Activated CD4-positive, alpha-beta T cell treated with anti-CD3 and anti-CD28 coated beads, Interleukin-2, amount 50 U/mL, for 24 hours (primary cell): ENCODE measurements around the gene BCO2.

Source experiments
- DNase-seq, 2 donors: peaks; one replicate each; pipeline ENCODE4 v3.0.0-alpha.2; 2020; ENCODE audit warnings: low read depth in 1 of 2, low spot score in 1 of 2

The BCO2 gene

DNA sequence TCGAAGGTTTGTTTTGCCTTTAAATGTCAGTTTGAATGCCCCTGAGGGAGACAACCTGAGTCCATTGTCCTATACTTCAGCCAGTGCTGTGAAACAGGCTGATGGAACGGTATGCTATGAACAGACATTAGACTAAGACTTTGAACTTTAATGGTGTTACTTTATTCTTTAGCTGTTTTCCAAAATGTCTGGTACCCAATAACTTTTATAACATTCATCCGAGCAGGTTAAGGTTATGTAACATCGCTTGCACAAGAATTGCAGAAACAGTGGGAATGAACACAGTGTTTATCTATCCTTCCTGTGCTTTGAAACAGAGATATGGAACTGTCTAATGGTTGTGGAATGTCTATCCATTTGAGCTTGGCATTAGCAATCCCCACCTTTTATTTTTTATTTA, 38.4 kb downstream of the BCO2 start:
- no peak for DNase-seq

- no peak for DNase-seq
Observed at GRCh38 chr11:112215621-112216020, 40.3 kb downstream of the BCO2 start.

- DNase-seq: no peak
Observed at GRCh38 chr11:112216561-112217105, 41.3 kb downstream of the BCO2 start.

- peak; percentile 5 to 46 for DNase-seq
Observed at GRCh38 chr11:112219476-112220232, 44.3 kb downstream of the BCO2 start.

- DNase-seq: no peak
Observed at GRCh38 chr11:112221274-112221835, 46.0 kb downstream of the BCO2 start.

DNA sequence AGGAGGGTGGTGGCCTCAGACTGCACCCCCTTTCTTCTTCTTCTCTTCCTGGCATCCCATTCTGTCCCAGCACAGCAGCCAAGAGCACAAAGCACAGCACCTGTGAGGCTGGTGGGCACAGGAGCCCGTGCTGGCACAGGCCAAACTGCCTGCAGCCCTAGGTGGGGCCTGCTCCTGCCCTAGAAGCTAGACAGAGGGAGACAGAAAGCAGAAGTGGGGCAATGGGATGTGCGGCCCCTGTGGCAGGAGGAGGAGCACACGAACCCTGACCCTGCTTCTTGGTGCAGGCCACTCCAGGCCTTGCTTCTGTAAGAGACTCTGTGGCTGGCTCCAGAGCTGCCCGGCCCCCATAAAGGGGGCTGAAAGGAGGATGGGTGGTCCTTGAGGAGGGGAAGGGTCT, 47.0 kb downstream of the BCO2 start:
- no peak for DNase-seq

DNA sequence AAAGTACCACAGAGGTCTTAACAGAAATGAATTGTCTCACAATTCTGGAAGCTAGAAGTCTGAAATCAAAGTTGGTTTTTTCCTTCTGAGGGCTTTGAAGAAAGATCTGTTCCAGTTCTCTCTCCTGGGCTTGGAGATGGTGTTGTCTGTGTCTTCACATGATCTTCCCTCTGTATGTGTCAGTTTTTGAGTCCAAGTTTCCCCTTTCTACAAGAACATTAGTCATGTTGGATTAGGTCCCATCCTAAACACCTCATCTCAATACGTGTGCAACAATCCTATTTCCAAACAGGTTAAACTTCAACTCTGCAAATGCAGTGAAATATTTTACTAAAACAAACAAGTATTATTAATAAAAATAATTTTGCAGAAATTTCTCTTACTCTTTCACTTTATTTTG, 47.8 kb downstream of the BCO2 start:
- DNase-seq: no peak

GRCh38 chr11:112223754-112224532, 48.6 kb downstream of the BCO2 start:
- DNase-seq: no peak

- no peak for DNase-seq
Observed at GRCh38 chr11:112225753-112226061, 50.4 kb downstream of the BCO2 start.

- peak; percentile 63 to 75 for DNase-seq
Observed at GRCh38 chr11:112226062-112226830, 50.9 kb downstream of the BCO2 start, which contains the start of gene PTS. Gene PTS, plus strand, starts transcription at chr11:112226428. Its CDS starts 16 bp downstream, at chr11:112226444.

GRCh38 chr11:112226831-112227401, 51.6 kb downstream of the BCO2 start:
- DNase-seq: no peak

DNA sequence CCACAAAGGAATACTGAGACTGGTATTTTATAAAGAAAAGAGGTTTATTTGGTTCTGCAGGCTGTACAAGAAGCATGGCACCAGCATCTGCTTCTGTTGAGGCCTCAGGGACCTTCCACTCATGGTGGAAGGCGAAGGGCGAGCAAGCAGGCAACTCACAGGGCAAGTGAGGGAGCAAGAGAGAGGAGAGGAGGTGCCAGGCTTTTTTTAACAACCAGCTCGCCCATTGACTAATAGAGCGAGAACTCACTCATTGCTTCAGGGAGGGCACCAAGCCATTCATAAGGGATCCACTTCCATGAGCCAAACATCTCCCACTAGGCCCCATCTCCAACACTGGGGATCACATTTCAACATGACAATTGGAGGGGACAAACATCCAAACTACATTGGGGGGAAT, 52.2 kb downstream of the BCO2 start:
- no peak for DNase-seq

DNA sequence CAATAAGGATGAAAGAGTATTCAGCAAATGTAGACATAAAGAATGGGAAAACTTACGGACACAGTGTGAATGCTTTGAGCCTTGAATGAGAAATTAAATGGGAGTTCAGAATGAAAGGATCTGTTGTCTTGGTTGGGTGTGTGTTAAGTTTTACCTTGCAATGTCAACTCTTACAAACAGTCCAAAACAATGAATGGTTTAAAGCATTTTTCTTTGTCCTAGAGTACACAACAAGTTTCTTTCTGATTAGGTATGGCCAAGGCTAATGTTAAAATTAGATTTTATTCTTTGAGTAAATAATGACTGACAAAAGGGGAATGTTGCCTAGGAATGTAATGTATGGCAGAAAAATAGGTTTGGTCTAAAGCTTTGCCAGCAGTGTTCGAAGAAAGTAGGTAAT, 53.4 kb downstream of the BCO2 start:
- no peak for DNase-seq

DNA sequence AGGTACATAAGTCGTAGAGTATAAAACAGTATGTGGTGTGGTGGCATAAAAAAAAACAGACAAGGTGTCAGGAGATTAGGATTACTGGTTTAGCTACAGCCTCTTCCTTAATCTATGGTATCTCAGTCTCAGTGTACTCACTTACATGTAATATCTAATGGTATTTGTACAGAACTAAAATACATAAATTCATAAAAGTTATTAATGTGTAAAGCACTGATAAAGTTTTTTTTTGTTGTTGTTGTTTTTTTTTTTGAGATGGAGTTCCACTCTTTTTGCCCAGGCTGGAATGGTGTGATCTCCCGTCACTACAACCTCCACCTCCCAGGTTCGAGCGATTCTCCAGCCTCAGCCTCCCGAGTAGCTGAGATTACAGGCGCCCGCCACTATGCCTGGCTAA, 53.8 kb downstream of the BCO2 start:
- DNase-seq: no peak

GRCh38 chr11:112229746-112230433, 54.6 kb downstream of the BCO2 start:
- DNase-seq: no peak

GRCh38 chr11:112231952-112232351, 56.6 kb downstream of the BCO2 start:
- no peak for DNase-seq

DNA sequence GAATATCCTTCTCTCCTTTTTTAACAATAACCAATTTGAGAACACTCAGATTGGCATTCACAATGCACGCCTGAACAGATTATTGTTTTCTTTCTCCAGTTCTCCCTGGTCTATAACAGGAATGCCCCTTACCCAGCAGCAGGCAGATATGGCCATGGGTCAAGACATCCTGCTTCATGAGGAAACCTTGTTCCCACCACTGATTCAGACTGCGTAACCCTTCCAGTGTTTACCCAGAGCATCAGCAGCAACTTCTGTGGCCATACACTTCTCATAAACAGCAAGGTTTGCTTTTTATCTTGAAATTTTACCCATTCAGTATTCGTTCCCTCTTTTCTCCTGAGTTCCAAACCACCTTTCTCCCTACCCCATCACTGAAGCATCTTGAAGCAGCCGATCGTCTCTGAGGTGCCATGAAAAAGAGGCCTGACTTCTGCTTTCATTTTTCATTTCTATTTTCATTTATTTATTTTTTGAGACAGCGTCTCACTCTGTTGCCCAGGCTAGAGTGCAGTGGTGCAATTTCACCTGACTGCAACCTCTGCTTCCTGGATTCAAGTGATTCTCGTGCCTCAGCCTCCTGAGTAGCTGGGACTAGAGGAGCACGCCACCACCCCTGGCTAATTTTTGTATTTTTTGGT, 60.6 kb downstream of the BCO2 start:
- DNase-seq: no peak

DNA sequence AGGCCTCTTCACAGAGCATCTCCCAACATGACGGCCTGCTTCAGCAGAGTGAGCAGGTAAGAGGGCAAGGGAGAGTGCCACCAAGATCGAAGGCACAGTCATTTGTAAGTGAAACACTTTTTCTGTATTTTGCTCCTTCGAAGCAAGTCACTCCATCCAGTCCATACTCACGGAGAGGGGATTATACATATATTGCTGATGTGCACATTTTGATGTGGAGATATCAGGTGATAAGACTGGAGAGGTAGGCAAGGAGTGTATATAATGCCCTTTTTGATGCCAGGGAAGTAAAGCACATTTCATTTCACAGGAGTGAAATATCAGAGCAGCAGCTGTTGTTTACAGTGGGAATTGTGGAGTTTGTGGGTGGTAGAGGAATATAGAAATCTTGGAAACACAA, 62.1 kb downstream of the BCO2 start:
- no peak for DNase-seq

DNA sequence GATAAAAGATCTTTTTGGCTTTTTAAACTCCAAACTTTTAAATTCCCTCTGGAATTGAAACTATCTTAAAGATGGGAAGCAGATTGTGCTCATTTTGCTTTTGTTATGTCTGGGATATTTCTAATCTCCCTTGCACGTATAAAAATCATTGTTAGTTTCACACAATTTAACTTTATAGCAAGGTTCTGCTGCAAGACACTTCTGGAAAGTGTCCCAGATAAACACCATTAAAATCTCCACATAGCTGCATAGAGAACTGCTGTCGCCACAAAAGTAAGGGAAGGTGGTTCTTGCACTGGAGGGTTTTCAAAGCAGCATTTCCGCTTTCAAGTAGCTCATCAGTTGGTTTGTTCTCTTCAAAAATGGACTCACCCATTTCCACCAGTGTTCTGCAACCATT, 62.7 kb downstream of the BCO2 start:
- no peak for DNase-seq

DNA sequence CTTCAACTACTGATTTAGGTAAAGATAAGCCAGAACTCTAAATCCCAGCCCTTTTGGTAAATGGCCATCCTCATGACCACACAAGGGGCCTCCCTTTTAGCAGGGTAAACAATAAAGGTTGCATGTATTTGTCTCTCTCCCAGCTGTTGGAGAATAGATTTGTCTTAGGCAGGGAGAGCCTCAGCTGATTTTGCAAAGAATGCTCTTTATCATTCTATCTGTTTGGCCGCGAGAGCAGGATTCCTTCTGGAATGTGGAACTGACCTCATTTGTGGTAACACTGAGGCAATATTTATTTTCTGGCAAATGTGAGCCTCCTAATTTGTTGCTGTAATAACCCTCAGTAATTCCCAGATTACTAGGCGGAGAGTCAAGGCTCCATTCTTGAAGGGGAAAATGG, 66.2 kb downstream of the BCO2 start:
- DNase-seq: no peak
